ENCODE results near the gene IGF1R. TPM values are rescaled to one million over a fixed set of nuclear protein-coding genes. Genes with fewer than 3 reads are reported as not detected.

Gene IGF1R
- polyA plus RNA-seq, 5 donors, result 23.6 to 32.0 (median 30.6) TPM

DNA sequence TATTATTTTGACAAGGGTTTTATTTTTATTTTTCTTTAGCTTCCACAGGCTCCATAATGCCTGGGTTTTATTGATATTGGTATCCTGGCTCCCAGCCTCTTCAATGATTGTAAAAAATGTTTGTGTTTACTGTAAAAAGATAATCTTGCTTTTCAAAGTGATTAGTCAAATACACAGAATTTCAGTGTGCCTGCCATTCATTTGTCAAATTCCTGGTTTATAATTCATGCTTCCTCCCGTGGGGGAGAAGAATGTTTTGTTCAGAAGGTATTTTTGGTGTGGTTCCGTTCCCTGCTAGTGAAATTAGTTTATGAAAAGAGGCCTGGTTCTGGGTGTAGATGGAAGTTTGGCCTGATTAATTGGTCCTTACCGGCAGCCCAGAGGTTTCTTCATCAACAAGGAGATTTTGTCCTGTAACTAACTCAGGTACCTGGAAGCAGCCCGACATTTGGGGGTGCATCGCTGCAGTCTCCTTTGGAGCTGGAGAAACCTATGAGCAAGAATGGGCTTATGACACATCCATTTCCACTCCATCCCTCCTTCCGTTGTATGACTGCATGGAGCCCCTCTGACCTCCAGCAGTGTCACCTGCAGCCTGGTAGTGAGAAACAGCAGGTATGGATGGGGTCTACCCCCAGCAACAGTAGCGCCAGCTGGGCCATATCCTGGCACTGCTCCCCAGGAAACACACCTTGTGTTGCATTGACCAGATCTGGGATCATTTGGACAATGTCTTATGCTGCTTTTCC is 257.8 kb downstream of the IGF1R start:
- no peak for DNase-seq

DNA sequence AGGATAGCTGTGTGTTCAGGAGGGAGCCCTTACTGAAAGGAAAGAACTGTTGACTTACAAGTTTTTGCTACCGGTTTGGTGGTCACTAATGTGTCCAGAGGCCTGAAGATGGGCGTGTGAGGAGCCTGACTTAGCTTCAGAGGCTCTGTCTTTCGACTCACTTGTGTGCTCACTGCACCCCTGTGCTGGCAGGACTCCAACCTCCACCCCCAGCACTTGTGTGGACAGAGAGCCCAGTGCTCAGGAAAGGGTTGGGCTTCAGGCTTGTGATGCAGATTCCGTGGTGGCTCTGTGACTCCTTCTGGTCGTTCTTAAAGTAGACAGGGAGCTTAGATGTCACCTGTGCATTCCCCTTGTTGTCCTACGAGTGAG is 258.4 kb downstream of the IGF1R start:
- DNase-seq, result no peak

DNA sequence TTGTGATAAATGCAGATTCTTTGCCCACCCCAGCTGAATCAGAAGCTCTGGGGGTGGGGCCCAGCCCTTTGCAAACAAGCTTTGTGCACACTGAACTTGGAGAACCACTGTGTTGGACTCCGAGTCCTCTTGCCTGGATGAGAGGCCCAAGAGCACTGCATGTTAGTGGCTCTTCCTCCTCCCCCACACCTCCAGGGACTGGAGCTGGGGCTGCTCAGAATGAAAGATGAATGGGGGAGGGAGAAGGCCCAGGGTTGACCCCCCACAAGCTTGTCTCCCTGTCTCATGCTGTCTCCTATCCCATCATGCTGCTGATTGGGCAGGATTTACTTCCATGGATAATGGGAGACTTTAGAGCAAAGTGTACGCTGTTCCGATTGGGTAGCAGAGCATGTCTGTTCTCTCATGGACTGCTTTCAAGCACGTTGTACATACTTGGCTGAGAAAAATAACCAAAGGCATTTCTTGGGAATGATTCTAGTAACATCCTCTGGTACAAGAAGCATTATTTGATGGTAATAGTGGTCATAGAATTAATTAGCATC is 259.7 kb downstream of the IGF1R start:
- DNase-seq, result no peak

DNA sequence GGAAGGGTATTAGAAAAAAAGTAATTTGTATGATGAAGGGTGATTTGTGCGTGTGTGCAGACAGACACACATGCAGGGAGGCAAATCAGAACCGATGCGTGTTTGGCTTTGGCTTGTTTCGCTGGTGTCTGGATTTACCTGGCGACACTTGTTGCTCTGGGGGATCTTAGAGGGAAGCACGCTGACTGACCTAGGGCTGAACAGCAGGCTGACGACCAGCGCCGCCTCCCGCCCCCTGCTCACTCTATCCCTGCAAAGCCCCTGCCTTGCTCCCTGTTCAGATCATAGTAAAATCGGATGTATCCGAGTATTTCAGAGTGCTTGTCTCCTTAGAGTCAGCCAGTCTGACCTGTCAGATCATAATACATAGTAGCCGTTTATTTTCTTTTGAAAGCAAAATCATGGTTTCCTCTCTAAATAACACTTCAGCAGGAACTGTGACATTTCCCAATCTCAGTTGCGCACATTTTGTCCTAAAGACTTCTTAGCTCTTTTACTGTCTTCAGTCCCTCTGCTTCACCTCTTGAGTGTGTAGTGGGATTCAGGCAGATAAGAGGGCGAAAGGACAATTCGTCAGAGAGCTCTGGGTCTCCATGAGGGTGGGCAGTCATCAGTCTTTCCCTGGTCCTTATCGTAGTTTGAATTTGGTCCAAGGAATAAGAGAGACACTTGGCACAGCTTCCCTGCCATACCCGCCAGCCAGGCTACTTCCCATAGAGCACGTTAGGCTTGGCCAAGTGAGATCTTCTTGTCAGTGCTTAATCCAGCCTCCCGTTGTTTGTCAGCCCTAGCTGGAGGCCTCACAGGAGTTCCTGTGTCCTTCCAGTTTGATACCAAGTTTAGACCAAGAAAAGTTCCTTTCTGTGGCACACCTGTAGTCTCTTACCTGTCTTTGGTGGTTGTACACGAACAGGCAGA is 261.9 kb downstream of the IGF1R start:
- DNase-seq, result no peak

DNA sequence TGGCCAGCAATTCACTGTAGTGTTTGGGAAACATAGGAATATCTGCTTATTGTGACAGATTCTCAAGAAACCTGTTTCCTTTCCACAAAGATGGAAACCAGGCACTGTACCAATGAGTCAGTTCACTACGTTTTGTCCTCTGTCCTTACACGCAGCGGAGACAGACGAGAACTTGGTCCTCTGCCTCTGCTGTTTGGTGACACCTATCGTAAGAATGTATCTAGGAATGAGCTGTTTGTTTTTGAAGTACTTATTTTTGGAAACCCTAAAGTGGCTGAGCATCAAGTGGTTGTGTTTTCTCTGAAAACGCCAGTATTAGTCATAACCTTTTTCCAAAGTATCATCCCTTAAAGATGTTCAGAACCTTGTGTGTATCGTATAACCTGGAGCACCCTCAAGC is 266.3 kb downstream of the IGF1R start:
- no peak for DNase-seq

DNA sequence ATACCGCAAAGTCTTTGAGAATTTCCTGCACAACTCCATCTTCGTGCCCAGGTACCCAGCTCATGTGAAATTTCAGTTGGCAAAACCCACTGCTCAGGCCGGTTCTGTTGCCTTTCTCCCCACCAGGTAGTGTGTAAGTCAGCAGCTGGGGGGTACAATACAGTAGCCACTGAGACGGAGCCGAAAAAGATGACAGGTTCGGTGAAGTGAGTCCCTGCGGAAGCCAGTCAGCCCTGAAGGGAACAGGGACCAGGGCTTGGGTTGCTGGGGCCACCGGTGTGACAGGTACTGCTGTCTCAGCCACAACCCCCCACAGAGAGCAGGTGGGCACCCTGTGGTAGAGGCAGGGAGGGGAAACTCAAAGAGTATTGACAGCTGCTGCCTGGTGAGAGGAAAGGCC is 268.5 kb downstream of the IGF1R start:
- no peak for DNase-seq

DNA sequence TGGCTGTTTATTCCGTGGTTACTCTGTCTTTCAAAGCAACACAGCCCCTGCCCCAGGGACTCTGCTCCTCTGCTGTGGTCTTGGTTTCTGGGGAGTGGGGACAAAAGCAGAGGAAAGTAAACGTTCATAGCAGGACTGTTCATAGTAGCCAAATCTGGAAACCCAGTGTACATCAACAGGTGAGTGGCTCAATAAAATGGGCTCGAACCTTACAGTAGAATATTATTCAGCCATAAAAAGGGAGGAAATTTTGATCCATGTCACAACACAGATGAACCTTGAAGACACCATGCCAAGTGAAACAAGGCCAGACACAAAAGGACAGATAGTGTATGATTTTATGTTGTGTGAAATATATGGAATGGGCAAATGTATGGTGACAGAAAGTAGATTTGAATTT is 269.1 kb downstream of the IGF1R start:
- no peak for DNase-seq

DNA sequence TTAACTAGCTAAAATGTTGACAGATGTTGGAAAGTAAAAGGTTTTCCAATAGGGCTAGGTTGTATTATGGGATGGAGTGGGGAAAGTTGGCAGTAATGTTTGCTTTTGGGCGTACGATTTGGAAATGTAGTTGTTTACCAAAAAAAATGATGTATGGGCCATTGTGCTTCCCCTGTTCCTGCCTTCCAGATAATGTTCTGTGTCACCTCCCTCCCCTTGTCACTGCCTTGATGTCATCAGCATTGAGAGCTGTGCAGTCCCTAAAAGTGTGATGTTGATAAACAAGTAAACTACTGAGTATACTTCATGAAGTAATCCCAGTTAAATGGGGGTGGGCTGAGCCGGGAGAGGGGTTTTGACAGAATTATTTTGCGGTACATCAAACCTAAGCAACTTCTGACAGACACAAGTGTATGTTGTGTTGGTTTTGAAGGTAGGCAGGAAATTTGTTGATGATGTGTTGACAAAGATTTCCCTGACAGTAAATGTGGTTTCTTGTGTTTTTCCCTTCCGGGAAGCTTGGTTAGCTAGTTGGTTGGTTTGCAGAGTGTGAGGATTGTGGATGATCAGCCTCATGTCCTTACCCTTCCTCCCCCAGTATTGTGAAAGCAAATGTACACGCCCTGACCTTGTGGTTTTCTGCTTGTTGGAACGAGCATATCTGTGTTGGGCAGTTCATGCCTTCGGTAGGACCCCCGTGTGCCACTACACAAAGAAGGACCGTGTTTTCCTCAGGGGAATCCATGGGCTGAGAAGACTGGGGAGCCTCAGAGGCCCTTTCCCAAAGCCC is 271.9 kb downstream of the IGF1R start:
- DNase-seq, result no peak

DNA sequence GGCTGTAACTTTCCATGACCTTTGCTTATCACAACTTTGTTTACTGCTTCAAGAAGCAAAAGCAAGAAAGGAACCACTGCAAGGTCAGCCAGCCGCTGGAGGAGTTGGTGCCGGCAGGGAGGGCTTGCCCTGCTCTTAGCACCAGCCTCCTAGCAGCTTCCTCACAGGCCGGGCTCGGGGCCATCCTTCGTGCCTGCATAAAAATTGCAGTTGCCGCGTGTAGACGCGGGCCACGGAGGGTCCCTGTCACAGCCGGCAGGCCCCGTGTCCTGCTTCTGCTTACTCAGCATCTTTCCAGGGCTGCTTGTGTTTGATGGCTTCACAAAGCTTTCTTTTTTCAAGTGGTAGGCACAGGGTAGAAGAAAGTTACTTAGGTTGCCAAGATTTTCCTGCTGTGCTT is 274.8 kb downstream of the IGF1R start:
- DNase-seq, result no peak

DNA sequence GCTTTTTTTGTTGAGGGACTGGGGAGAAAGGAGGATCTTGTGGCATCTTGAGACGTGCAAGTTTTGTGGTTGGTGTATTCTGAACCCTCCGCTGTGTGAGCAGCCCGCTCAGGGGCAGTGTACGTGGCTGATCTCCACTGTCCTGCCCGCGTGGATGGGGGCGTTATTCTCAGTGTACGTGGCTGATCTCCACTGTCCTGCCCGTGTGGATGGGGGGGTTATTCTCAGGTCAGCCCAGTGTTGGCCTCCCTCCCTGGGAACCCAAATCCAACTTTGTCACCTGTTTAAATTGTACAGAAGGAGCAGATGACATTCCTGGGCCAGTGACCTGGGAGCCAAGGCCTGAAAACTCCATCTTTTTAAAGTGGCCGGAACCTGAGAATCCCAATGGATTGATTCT is 275.2 kb downstream of the IGF1R start:
- no peak for DNase-seq

DNA sequence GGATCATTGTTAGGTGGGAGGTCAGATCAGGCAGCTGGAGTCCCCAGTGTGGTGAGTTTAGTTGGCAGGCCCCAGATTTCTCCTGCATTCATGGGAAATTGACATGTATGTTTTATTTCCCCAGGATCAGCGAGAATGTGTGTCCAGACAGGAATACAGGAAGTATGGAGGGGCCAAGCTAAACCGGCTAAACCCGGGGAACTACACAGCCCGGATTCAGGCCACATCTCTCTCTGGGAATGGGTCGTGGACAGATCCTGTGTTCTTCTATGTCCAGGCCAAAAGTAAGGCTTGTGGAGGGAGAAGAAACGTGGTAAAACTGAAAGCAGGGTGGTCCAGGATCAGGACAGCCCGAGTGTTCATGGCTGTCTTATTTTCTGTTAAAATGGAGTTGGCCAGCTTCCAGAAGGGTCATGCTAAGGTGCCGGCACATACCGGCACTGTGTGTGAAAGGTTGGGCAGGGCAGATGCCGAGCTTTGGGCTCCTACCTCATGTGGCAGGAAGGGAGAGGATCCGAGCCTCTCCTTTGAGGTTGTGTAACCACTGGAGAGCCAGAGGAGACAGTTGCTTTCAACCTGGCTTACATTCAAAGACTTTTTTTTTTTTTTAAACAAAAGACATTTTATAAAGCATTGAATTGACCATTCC is 276.2 kb downstream of the IGF1R start:
- DNase-seq, result no peak

DNA sequence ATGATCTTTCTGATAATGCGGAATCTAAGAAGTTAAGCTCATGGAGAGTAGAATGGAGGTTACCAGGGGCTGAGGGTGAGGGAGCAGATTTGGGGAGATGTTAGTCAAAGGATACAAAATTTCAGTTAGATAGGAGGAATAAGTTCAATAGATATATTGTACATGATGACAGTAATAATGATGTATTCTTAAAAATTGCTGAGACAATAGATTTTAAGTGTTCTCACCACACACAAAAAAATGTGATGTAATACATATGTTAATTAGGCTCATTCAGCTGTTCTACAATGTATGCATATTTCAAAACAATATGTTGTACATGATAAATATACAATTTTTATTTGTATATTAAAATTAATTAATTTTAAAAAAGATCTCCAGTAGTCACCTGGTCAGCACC is 277.9 kb downstream of the IGF1R start:
- no peak for DNase-seq

DNA sequence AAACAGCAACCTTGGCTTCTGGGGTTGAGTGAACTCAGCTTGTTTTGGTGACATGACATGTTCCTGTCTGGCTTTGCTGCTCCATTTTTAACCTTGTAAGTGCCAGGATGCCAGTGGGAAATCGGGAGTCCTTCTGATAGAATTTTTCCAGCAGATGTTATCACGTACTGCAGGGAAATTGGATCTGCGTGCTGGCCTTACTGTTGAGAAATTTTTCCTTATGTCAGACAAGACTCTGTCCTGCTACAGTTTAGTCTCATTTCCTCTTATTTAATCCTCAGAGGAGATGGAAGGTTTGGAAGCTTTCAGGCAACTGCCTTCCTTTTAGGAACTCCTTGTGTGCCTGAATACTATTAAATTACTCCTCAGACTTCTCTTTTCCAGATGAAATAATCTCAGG is 278.7 kb downstream of the IGF1R start:
- DNase-seq, result no peak

DNA sequence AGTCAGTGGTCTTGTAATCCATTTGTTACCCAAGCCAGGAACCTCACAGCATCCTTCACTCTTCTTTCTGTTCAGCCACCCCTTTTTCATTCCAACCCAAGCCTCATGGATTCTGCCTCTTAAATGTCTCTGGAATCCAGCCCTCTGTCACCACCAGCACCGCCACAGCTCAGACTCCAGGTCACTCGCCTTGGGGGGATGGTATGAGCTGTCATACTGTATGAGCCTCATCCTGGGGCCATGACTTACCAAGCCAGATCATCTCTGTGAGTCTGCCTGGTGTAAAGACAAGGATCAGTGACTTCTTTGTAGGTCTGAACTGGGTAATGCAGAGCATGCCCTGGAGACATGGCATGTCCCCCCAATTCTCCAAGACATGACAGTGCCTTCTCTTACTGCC is 279.7 kb downstream of the IGF1R start:
- DNase-seq, result no peak

DNA sequence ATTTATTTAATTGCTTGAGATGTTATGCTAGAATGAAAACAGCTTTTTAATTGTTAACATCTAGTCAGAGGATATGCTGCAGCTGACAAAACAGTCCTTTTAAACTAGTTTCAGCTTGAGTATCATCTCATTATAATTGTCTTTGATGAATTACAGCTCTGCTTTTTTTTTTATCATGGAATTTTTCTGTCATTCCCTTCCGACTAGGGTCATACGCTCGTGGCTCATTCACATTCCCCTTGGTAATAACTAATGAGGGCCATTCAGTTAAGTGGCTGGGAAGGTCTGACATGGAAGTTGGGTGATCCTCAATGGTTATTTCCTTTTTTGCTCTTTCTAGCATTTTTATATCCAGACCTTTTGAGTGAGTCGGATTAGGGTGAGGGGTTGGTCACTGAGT is 282.2 kb downstream of the IGF1R start:
- DNase-seq, result no peak

DNA sequence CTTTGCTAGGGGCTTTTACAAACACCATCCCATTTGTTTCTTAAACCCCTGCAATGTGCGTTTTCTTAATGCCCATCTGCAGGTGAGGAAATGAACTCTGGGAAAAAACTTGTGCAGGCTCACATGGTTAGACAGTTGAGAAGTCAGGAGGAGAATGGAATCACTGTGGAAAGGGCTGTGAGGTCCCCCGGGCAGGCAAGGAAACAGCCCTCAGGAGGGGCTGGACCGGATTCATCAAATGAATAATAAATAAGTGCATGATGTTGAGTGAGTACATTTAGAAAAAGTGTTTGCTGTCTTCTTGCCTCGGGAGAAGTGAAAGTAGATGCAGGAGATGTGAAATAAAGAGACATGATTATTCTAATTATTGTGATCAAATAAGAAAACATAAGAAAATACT is 282.7 kb downstream of the IGF1R start:
- no peak for DNase-seq

DNA sequence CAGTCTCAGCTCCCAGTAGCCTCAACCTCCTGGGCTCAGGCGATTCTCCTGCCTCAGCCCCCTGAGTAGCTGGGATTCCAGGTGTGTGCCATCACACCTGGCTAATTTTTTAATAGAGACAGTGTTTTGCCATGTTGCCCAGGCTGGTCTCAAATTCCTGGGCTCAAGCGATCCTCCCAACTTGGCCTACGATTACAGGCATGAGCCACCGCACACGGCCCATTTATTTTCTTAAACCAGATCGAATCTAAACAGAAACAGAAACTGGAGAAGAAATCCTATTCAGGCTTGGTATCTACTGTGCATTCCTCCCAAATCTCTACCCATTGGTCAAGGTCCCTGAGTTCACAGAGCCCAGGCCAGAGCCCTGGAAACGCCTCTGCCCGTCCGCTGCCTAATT is 285.1 kb downstream of the IGF1R start:
- no peak for DNase-seq

DNA sequence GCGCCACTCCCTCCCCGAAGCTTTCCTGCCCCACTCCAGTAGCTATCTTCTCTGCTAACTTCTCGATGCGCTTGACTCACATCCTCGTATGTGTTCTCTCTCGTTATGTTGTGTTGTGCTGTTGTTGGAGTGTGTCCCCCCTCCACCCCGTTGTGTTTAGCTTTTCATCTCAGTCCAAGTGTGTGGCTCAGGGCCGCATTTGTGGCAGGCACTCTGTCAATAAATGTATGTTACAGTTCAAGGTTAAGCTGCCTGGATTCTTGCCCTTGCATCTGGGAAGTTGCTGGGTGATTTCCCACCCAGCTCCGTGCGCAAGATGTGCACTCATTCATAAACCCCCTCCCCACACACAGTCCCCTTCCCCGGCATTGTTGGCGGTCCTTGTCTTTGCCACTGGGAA is 287.4 kb downstream of the IGF1R start:
- no peak for DNase-seq

DNA sequence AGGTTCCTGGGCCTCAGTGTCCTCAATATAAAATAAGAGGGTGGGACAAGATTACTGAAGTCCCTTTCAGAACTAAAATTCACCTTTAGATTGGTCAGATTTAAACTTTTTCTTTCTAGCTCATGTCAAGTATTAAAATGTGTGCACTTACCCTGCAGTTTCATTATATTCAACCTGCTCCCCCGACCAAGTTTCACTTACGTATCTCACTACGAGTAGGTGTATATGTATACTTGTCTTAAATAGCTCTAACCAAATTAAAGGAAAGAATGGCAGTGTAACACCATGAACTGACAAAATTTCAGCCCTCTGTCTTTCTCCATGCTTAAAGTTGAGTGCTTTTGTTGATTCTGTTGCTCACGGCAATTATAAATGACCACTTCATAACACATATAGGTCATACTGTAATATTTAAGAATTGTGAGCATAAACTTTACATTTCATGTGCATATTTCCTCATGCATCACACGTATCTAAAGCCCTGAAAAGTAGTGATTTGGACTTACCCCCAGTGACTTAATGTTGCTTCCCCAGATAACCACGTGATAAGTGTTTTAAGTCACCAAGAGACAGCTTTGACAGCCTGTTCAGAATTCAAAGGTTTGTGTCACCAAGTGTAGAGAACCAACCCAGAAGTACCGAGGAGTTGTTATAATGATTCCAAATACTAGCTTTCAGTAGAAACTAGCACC is 289.2 kb downstream of the IGF1R start:
- DNase-seq, result no peak

DNA sequence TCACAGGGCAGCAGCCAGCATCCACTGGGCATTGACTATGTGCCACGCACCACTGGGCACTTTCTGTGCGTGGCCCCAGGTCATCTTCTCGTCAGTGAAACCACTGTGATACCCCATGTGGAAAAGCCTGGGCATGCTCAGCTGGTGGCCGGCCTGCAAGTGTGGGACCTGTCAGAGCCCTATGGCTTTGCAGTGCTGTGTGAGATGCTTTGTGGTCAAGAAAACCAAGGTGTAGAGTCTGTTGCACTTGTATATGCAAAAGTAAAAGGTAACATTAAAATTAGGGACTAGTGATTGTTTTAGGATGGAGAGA is 289.7 kb downstream of the IGF1R start:
- no peak for DNase-seq

DNA sequence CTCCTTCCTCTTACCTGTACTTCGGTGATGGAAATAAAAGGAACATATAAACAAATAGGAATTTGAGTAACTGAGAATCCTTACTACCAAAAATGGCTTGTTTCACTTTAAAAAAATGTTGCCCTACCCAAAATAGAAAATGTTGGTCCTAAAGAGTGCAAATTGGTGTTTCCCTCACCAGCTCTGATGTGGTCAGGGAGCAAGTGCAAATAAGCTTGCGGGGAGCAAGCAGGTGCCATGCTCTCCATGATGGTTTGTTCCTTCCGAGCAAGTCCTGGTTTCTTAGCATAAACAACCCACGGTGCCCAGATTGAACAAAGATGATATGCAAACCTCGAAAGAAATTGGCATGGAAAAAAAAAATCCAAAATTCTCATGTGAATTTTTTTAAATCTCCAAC is 290.5 kb downstream of the IGF1R start:
- no peak for DNase-seq

Measured in right lung (tissue), 5 donors.